K562 (cell line): Measurements from ENCODE around the gene PRKD1.

ENCODE experiments used
- ETV5 ChIP-seq: sonication (generic); formaldehyde crosslinking; IDR thresholded peaks from 2 replicates; pipeline ENCODE4 v1.4.0; 2020; ENCODE audit warnings: low read depth, mild to moderate bottlenecking, missing genetic modification reagents
- JUND ChIP-seq, 2 experiments: IDR thresholded peaks; 2 replicates in 1 of 2; 3 replicates in 1 of 2; pipeline ENCODE4 v1.6.1; 2011; ENCODE audit warnings: borderline replicate concordance in 2 of 2, low read depth in 2 of 2, low read length in 2 of 2, improper control_type of control experiment in 1 of 2, missing biosample characterization in 1 of 2, missing genetic modification characterization in 1 of 2, missing genetic modification reagents in 1 of 2
- LARP7 ChIP-seq: fragments of 450-650 bp; IDR thresholded peaks from 2 replicates; pipeline ENCODE4 v1.6.1; 2016
- MCM7 ChIP-seq, 2 experiments: fragments of 450-650 bp; IDR thresholded peaks; 2 replicates each; pipeline ENCODE4 v1.6.1; 2016 to 2018
- POLR2A ChIP-seq: fragments of 450-650 bp; conservative IDR thresholded peaks from 2 replicates; pipeline ENCODE4 v1.6.1; 2016
- ZNF184 ChIP-seq: sonication (generic); formaldehyde crosslinking; IDR thresholded peaks from 2 replicates; pipeline ENCODE4 v1.5.0; 2020; ENCODE audit warnings: missing genetic modification reagents
- TF ChIP-seq, protein P1 (sequence below), 3 experiments: IDR thresholded peaks in 2 of 3; conservative IDR thresholded peaks in 1 of 3; 2 replicates each; pipeline ENCODE4 v1.5.1; 2011 to 2012; ENCODE audit warnings: low read length in 3 of 3, mild to moderate bottlenecking in 3 of 3, control low read depth in 2 of 3, improper control_type of control experiment in 1 of 3, inconsistent platforms in 1 of 3, low read depth in 1 of 3, mixed read lengths in 1 of 3, moderate library complexity in 1 of 3; ENCODE audit not compliant: insufficient read depth in 2 of 3

DNA sequence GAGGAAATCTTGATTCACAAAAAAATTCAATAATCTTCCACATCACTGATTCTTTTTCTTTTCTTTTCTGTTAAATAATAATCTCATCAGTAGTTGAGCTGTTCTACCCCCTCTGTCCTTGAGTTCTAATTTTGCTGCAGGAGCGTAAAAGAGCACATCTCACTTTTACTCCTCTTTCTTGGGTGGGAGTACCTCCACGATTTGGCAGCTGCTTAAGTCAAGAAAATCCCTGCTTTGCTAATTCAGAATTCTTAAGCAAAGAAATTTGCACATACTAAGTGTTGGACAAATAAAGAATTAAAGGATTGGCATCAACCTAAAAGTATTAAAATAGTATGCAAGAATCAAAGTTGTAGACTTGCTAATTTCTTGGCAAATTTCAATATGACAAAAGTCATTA is 128.8 kb downstream of the PRKD1 start:
- TF ChIP-seq LARP7 (no peak), ZNF184 (CRISPR knock-in tag) (no peak), JUND (IDR thresholded peaks at IDR 0.05; ENCODE audit: borderline replicate concordance, low read depth, low read length) (no peak), JUND (tag; IDR thresholded peaks at IDR 0.05; ENCODE audit: borderline replicate concordance, low read depth, low read length) (no peak), POLR2A (no peak), ETV5 (CRISPR knock-in tag) (no peak), MCM7 (IDR thresholded peaks at IDR 0.05) (no peak)
- TF ChIP-seq, protein P1, sequence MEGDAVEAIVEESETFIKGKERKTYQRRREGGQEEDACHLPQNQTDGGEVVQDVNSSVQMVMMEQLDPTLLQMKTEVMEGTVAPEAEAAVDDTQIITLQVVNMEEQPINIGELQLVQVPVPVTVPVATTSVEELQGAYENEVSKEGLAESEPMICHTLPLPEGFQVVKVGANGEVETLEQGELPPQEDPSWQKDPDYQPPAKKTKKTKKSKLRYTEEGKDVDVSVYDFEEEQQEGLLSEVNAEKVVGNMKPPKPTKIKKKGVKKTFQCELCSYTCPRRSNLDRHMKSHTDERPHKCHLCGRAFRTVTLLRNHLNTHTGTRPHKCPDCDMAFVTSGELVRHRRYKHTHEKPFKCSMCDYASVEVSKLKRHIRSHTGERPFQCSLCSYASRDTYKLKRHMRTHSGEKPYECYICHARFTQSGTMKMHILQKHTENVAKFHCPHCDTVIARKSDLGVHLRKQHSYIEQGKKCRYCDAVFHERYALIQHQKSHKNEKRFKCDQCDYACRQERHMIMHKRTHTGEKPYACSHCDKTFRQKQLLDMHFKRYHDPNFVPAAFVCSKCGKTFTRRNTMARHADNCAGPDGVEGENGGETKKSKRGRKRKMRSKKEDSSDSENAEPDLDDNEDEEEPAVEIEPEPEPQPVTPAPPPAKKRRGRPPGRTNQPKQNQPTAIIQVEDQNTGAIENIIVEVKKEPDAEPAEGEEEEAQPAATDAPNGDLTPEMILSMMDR (IDR thresholded peaks at IDR 0.05 in 2 of 3, conservative IDR thresholded peaks at IDR 0.05 in 1 of 3; ENCODE audit: insufficient read depth in 2 of 3, low read depth in 1 of 3, low read length in 3 of 3), result no peak
